IMR-90 (cell line): Measurements from ENCODE around the gene BRINP3. TPM values are rescaled to one million over a fixed set of nuclear protein-coding genes. Genes with fewer than 3 reads are reported as not detected.

Source experiments
- ATAC-seq: fragments of 200-7000 bp; cut with Tn5 transposase; 2 replicates; pipeline ENCODE4 v1.9.1; 2020; ENCODE audit warnings: low read depth, mild to moderate bottlenecking, moderate library complexity
- BruUV-seq: library from RNA; stranded (reverse); fragments of 400-500 nt; replicated peaks from 2 replicates; lab custom pipeline; 2021; lab: Mats Ljungman, UMichigan
- CTCF ChIA-PET: fragments of 300-600 bp; formaldehyde crosslinking; extraction: SDS; loops from one replicate; lab custom pipeline; 2021; ENCODE audit warnings: antibody characterized with exemption; lab: Yijun Ruan, JAX
- POLR2A ChIA-PET: fragments of 300-600 bp; sonication (Branson Sonifier 250); formaldehyde crosslinking; loops from one replicate; lab custom pipeline; 2022; ENCODE audit warnings: antibody characterized with exemption; ENCODE audit not compliant: unreplicated experiment; lab: Charles Lee
- DNase-seq: peaks from one replicate; pipeline ENCODE4 v3.0.0; 2013
- H2AFZ ChIP-seq: replicated peaks from 2 replicates; pipeline ENCODE3; 2013; ENCODE audit warnings: low read length, mild to moderate bottlenecking; ENCODE audit not compliant: poor library complexity
- H2AK5ac ChIP-seq: 2 replicates; pipeline ENCODE4 v1.6.1; 2013; ENCODE audit warnings: low read depth, low read length, inconsistent platforms
- H2AK9ac ChIP-seq: replicated peaks from 2 replicates; pipeline ENCODE3; 2013; ENCODE audit warnings: mild to moderate bottlenecking, low read depth, low read length, moderate library complexity; ENCODE audit not compliant: poor library complexity
- H2BK120ac ChIP-seq: 2 replicates; pipeline ENCODE4 v1.6.1; 2013; ENCODE audit warnings: low read depth, low read length, inconsistent platforms
- H2BK15ac ChIP-seq: 3 replicates; pipeline ENCODE4 v1.6.1; 2013; ENCODE audit warnings: low read depth, low read length, inconsistent platforms
- H2BK20ac ChIP-seq: 2 replicates; pipeline ENCODE4 v1.6.1; 2013; ENCODE audit warnings: low read depth, mild to moderate bottlenecking, inconsistent platforms, low read length, moderate library complexity
- H2BK5ac ChIP-seq: 2 replicates; pipeline ENCODE4 v1.6.1; 2013; ENCODE audit warnings: mild to moderate bottlenecking, low read depth, low read length, inconsistent platforms; ENCODE audit not compliant: poor library complexity, severe bottlenecking
- H3K14ac ChIP-seq: replicated peaks from 2 replicates; pipeline ENCODE4 v1.6.1; 2013; ENCODE audit warnings: low read depth, low read length, inconsistent platforms
- H3K18ac ChIP-seq: 2 replicates; pipeline ENCODE4 v1.6.1; 2013; ENCODE audit warnings: low read depth, low read length, control low read depth
- H3K23ac ChIP-seq: 2 replicates; pipeline ENCODE4 v1.6.1; 2013; ENCODE audit warnings: low read depth, low read length, inconsistent platforms
- H3K27ac ChIP-seq: 2 replicates; pipeline ENCODE4 v1.5.1; 2013; ENCODE audit warnings: mild to moderate bottlenecking, control low read depth, low read length; ENCODE audit not compliant: insufficient read depth
- H3K27me3 ChIP-seq: 2 replicates; pipeline ENCODE4 v1.6.1; 2013; ENCODE audit warnings: low read length; ENCODE audit not compliant: control insufficient read depth, insufficient read depth
- H3K36me3 ChIP-seq: 2 replicates; pipeline ENCODE4 v1.6.1; 2013; ENCODE audit warnings: low read length, mixed read lengths; ENCODE audit not compliant: control insufficient read depth, insufficient read depth
- H3K4ac ChIP-seq: 2 replicates; pipeline ENCODE4 v1.6.1; 2013; ENCODE audit warnings: low read depth, low read length, inconsistent platforms
- H3K4me1 ChIP-seq: 2 replicates; pipeline ENCODE4 v1.6.1; 2013; ENCODE audit warnings: low read length, mixed read lengths; ENCODE audit not compliant: control insufficient read depth, insufficient read depth
- H3K4me2 ChIP-seq: 2 replicates; pipeline ENCODE4 v1.6.1; 2013; ENCODE audit warnings: low read depth, mild to moderate bottlenecking, control low read depth, low read length, moderate library complexity
- H3K4me3 ChIP-seq: 2 replicates; pipeline ENCODE4 v1.5.1; 2013; ENCODE audit warnings: low read depth, mild to moderate bottlenecking, control low read depth, low read length, moderate library complexity; ENCODE audit not compliant: insufficient read depth
- H3K56ac ChIP-seq: 2 replicates; pipeline ENCODE4 v1.6.1; 2013; ENCODE audit warnings: low read length, inconsistent platforms; ENCODE audit not compliant: insufficient read depth; ENCODE audit errors: extremely low read depth
- H3K79me1 ChIP-seq, 2 experiments: 2 replicates each; pipeline ENCODE4 v1.6.1; 2013; ENCODE audit warnings: low read length in 2 of 2, inconsistent platforms in 1 of 2, low read depth in 1 of 2
- H3K9ac ChIP-seq: 2 replicates; pipeline ENCODE4 v1.6.1; 2013; ENCODE audit warnings: low read depth, low read length, control low read depth
- H3K9me1 ChIP-seq: 2 replicates; pipeline ENCODE4 v1.6.1; 2013; ENCODE audit warnings: low read length, inconsistent platforms; ENCODE audit not compliant: insufficient read depth
- H3K9me3 ChIP-seq: 2 replicates; pipeline ENCODE4 v1.6.1; 2013; ENCODE audit warnings: low read length; ENCODE audit not compliant: control insufficient read depth, insufficient read depth
- H4K20me1 ChIP-seq: 2 replicates; pipeline ENCODE4 v1.6.1; 2013; ENCODE audit warnings: low read length, inconsistent platforms; ENCODE audit not compliant: insufficient read depth
- H4K5ac ChIP-seq: 2 replicates; pipeline ENCODE4 v1.6.1; 2013; ENCODE audit warnings: mild to moderate bottlenecking, low read depth, low read length, control low read depth
- H4K8ac ChIP-seq, 2 experiments: 2 replicates each; pipeline ENCODE4 v1.6.1; 2013; ENCODE audit warnings: low read depth in 2 of 2, low read length in 2 of 2, control low read depth in 1 of 2, inconsistent platforms in 1 of 2
- H4K91ac ChIP-seq: 2 replicates; pipeline ENCODE4 v1.6.1; 2013; ENCODE audit warnings: low read depth, low read length, inconsistent platforms; ENCODE audit not compliant: insufficient read depth
- BHLHE40 ChIP-seq: fragments of 150-350 bp; IDR thresholded peaks from 2 replicates; pipeline ENCODE4 v1.6.1; 2016; ENCODE audit warnings: mild to moderate bottlenecking, low read depth, low read length
- CHD1 ChIP-seq: IDR thresholded peaks from 2 replicates; pipeline ENCODE4 v1.6.1; 2012; ENCODE audit warnings: low read depth, low read length, improper control_type of control experiment
- ELK1 ChIP-seq: fragments of 150-350 bp; IDR thresholded peaks from 2 replicates; pipeline ENCODE4 v1.6.1; 2016; ENCODE audit warnings: low read depth, mild to moderate bottlenecking, low read length, moderate library complexity, borderline replicate concordance
- FOS ChIP-seq: fragments of 150-350 bp; IDR thresholded peaks from 2 replicates; pipeline ENCODE4 v1.6.1; 2016; ENCODE audit warnings: low read depth, low read length
- MAFK ChIP-seq: IDR thresholded peaks from 2 replicates; pipeline ENCODE4 v1.6.1; 2012; ENCODE audit warnings: low read depth, low read length, improper control_type of control experiment
- MAZ ChIP-seq: IDR thresholded peaks from 2 replicates; pipeline ENCODE4 v1.6.1; 2012; ENCODE audit warnings: low read depth, mild to moderate bottlenecking, low read length, improper control_type of control experiment, moderate library complexity, borderline replicate concordance
- POLR2A ChIP-seq: IDR thresholded peaks from 2 replicates; pipeline ENCODE4 v1.6.1; 2012; ENCODE audit warnings: mild to moderate bottlenecking, low read depth, low read length
- RCOR1 ChIP-seq: IDR thresholded peaks from 2 replicates; pipeline ENCODE4 v1.6.1; 2012; ENCODE audit warnings: mild to moderate bottlenecking, low read length, improper control_type of control experiment; ENCODE audit not compliant: insufficient replicate concordance
- RFX5 ChIP-seq: IDR thresholded peaks from 2 replicates; pipeline ENCODE4 v1.8.0; 2012; ENCODE audit warnings: low read depth, mild to moderate bottlenecking, low read length, moderate library complexity
- SMC3 ChIP-seq: fragments of 150-350 bp; IDR thresholded peaks from 2 replicates; pipeline ENCODE4 v1.6.1; 2016; ENCODE audit warnings: low read depth, mild to moderate bottlenecking, antibody characterized with exemption, low read length, moderate library complexity
- USF2 ChIP-seq: fragments of 150-350 bp; IDR thresholded peaks from 2 replicates; pipeline ENCODE4 v1.6.1; 2017; ENCODE audit warnings: mild to moderate bottlenecking, antibody characterized with exemption, low read length, low read depth
- WGBS, 2 experiments: methylation state at CpG; one replicate each; pipeline versions ENCODE4 v1.1.5 to v1.1.7; 2013; ENCODE audit warnings: missing lambda C conversion rate in 2 of 2; ENCODE audit not compliant: insufficient read length in 1 of 2; ENCODE audit errors: extremely low coverage in 2 of 2; 5-methylcytosine and 5-hydroxymethylcytosine counted together
- dilution Hi-C: fragments of 300-500 bp; cut with HindIII; formaldehyde crosslinking; loops from one replicate; pipeline ENCODE4 v1.14.3; 2018; ENCODE audit warnings: low sequenced_read_pairs; ENCODE audit not compliant: unreplicated experiment
- in situ Hi-C: fragments of 300-500 bp; cut with MboI; formaldehyde crosslinking; loops from 3 replicates; pipeline ENCODE4 v1.14.3; 2019; ENCODE audit warnings: low sequenced_read_pairs, inconsistent platforms, mixed read lengths
- intact Hi-C: fragments of 100-400 bp; cut with micrococcal nuclease; formaldehyde crosslinking; loops from 2 replicates; pipeline ENCODE4 v1.10.0; 2022
- polyA plus RNA-seq, 3 experiments: library from polyadenylated mRNA; depleted of rRNA; stranded (reverse); fragments of >200 nt; gene quantifications; 2 replicates each; pipeline ENCODE4 v1.2.3, GENCODE V29; 2012; ENCODE audit warnings: low replicate concordance in 1 of 3
- total RNA-seq: library from RNA; depleted of rRNA; stranded (reverse); fragments of >200 nt; gene quantifications from 2 replicates; pipeline ENCODE4 v1.2.3, GENCODE V29; 2012

BRINP3 gene
- total and polyA plus RNA-seq, 2 of the 4 experiments (the other 2 are of a cell fraction): 0.15 to 0.36 TPM

GRCh38 chr1:190456129-190456528 lies 21.5 kb downstream of the BRINP3 start:
- no peak overlapping the region for H3K27ac ChIP-seq
- H2BK15ac ChIP-seq: no peak overlapping the region
- ChIA-PET POLR2A (no interaction called here), CTCF (no interaction called here)
- H2AFZ ChIP-seq: no peak overlapping the region
- H4K20me1 ChIP-seq: no peaks in the 10 kb centered on the region
- H3K4me1 ChIP-seq: no peaks in the 10 kb centered on the region
- WGBS, 2 experiments: no CpG with 5 or more reads among the region's 3 CpGs
- no peak overlapping the region for H2AK5ac ChIP-seq
- no peak overlapping the region for H2BK20ac ChIP-seq
- no peaks in the 10 kb centered on the region for H3K36me3 ChIP-seq
- no peak overlapping the region for H3K18ac ChIP-seq
- no peak overlapping the region for H4K8ac ChIP-seq
- no peak overlapping the region for H2BK120ac ChIP-seq
- no peak overlapping the region for H4K91ac ChIP-seq
- ATAC-seq: no peak
- H3K23ac ChIP-seq: no peak overlapping the region
- no peaks in the 10 kb centered on the region for H3K79me1 ChIP-seq
- intact Hi-C loops: loop anchor here (10.0 kb wide), 1 partner anchor 1859 kb away; the partner anchor contains the start of gene RGS21
- H2AK9ac ChIP-seq: no peak overlapping the region
- in situ Hi-C loops: no loop called here
- no peak overlapping the region for H3K4me3 ChIP-seq
- BruUV-seq: no TSS peak
- no peak overlapping the region for H3K4ac ChIP-seq
- no peak for TF ChIP-seq FOS
- TF ChIP-seq CHD1: no peak
- no peak for TF ChIP-seq MAFK
- no peak for TF ChIP-seq MAZ
- TF ChIP-seq USF2: no peak
- TF ChIP-seq RFX5: no peak
- TF ChIP-seq SMC3: no peak
- TF ChIP-seq RCOR1: no peak
- no peak for TF ChIP-seq POLR2A
- TF ChIP-seq BHLHE40: no peak
- no peak for TF ChIP-seq ELK1
- no peaks in the 10 kb centered on the region for H3K27me3 ChIP-seq
- H4K5ac ChIP-seq: no peak overlapping the region
- no peaks in the 10 kb centered on the region for H3K9me3 ChIP-seq
- H3K9me1 ChIP-seq: no peaks in the 10 kb centered on the region
- dilution Hi-C loops: no loop called here
- H3K56ac ChIP-seq: no peak overlapping the region
- H3K14ac ChIP-seq: no peak overlapping the region
- no peak overlapping the region for H3K9ac ChIP-seq
- no peak overlapping the region for H3K4me2 ChIP-seq
- no peak overlapping the region for H2BK5ac ChIP-seq
- no peak for DNase-seq
